Measurements from ENCODE around the gene IRF8. TPM values are rescaled to one million over a fixed set of nuclear protein-coding genes. Genes with fewer than 3 reads are reported as not detected.

Gene IRF8
- total RNA-seq, 3 donors from 2014 or later: 16.7 to 121 (median 20.2) TPM

GRCh38 chr16:85862476-85863383, 36.2 kb upstream of the IRF8 start:
- Histone ChIP-seq H3K36me3 (no peaks in the 10 kb centered on the region), H3K4me1 (no peaks in the 10 kb centered on the region)

DNA sequence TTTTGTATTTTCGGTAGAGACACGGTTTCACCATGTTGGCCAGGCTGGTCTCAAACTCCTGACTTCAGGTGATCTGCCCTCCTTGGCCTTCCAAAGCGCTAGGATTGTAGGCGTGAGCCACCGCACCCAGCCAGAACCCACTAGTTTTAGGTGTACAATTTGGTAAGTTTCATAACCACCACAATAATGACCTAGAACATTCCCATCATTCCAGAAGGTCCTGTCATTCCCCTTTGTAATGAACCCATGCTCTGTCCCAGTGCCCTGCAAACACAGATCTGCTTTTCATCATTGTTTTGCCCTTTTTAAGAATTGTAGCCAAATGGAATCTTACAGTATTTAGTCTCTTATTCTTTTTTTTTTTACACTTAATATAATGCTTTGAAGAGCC, 35.6 kb upstream of the IRF8 start:
- intact Hi-C loops (cut with DNase I; ENCODE audit: low total_unique reads): no loop called here
- H3K4me3 ChIP-seq: no peak overlapping the region
- TF ChIP-seq, protein P1, sequence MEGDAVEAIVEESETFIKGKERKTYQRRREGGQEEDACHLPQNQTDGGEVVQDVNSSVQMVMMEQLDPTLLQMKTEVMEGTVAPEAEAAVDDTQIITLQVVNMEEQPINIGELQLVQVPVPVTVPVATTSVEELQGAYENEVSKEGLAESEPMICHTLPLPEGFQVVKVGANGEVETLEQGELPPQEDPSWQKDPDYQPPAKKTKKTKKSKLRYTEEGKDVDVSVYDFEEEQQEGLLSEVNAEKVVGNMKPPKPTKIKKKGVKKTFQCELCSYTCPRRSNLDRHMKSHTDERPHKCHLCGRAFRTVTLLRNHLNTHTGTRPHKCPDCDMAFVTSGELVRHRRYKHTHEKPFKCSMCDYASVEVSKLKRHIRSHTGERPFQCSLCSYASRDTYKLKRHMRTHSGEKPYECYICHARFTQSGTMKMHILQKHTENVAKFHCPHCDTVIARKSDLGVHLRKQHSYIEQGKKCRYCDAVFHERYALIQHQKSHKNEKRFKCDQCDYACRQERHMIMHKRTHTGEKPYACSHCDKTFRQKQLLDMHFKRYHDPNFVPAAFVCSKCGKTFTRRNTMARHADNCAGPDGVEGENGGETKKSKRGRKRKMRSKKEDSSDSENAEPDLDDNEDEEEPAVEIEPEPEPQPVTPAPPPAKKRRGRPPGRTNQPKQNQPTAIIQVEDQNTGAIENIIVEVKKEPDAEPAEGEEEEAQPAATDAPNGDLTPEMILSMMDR (IDR thresholded peaks at IDR 0.05): no peak

More at GRCh38 chr16:85862476-85863383, 36.2 kb upstream of the IRF8 start:
- peaks cover 0 to 22% of the 10 kb centered on the region in 2 donors for H3K27me3 ChIP-seq
- H3K9me3 ChIP-seq: peaks cover 0 to 6% of the 10 kb centered on the region in 2 donors
- no peak overlapping the region for H3K4me3 ChIP-seq
- intact Hi-C loops (cut with DNase I; ENCODE audit: low total_unique reads): no loop called here
- no peak for TF ChIP-seq POLR2AphosphoS5 (IDR thresholded peaks at IDR 0.05)
- TF ChIP-seq, protein P1 (IDR thresholded peaks at IDR 0.05): no peak
- TF ChIP-seq POLR2A (IDR thresholded peaks at IDR 0.05): no peak
- no peak for DNase-seq (ENCODE audit: low spot score in 2 of 2)
- no peak overlapping the region for H3K27ac ChIP-seq

GRCh38 chr16:85864965-85865364, 34.0 kb upstream of the IRF8 start:
- Histone ChIP-seq H3K27me3 (peaks cover 0 to 7% of the 10 kb centered on the region in 2 donors), H3K9me3 (peaks cover 0 to 6% of the 10 kb centered on the region in 2 donors), H3K27ac (no peak overlapping the region), H3K36me3 (no peaks in the 10 kb centered on the region), H3K4me1 (no peaks in the 10 kb centered on the region), H3K4me3 (no peak overlapping the region)
- TF ChIP-seq, protein P1 (IDR thresholded peaks at IDR 0.05): no peak
- TF ChIP-seq POLR2A (IDR thresholded peaks at IDR 0.05) (no peak), POLR2AphosphoS5 (IDR thresholded peaks at IDR 0.05) (no peak)
- intact Hi-C loops (cut with DNase I; ENCODE audit: low total_unique reads): no loop called here
- DNase-seq (ENCODE audit: low spot score in 2 of 2): no peak

More for the DNA sequence above, 35.6 kb upstream of the IRF8 start:
- H3K9me3 ChIP-seq: peaks cover 0 to 6% of the 10 kb centered on the region in 2 donors
- no peaks in the 10 kb centered on the region for H3K36me3 ChIP-seq
- DNase-seq (ENCODE audit: low spot score in 2 of 2): no peak
- no peak overlapping the region for H3K27ac ChIP-seq
- H3K27me3 ChIP-seq: peaks cover 0 to 20% of the 10 kb centered on the region in 2 donors
- H3K4me1 ChIP-seq: no peaks in the 10 kb centered on the region

DNA sequence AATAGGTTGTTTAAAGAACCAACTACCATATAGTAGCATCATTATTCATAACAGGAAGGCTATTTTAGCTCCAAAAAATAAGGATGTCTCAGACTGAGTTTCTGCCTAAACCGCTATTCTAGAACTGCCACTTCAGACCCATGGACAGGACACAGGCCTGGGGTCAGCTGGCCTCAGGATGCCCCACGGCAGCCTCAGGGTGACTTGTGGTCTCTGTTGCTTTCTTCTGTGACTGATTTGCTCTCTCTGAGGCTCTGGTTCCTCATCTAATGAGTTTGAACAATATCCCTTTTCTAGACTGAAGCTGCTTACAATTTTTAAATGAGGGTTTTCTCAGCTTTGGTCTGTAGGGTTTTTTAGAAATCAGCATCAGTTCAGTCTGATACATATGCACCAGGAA, 31.8 kb upstream of the IRF8 start:
- Histone ChIP-seq H3K27me3 (no peaks in the 10 kb centered on the region), H3K4me3 (no peak overlapping the region), H3K36me3 (no peaks in the 10 kb centered on the region), H3K9me3 (peaks cover 0 to 6% of the 10 kb centered on the region in 2 donors), H3K27ac (no peak overlapping the region), H3K4me1 (no peaks in the 10 kb centered on the region)
- DNase-seq (ENCODE audit: low spot score in 2 of 2): no peak
- TF ChIP-seq, protein P1 (IDR thresholded peaks at IDR 0.05): no peak
- TF ChIP-seq POLR2A (IDR thresholded peaks at IDR 0.05) (no peak), POLR2AphosphoS5 (IDR thresholded peaks at IDR 0.05) (no peak)
- intact Hi-C loops (cut with DNase I; ENCODE audit: low total_unique reads): no loop called here

GRCh38 chr16:85868495-85868894, 30.5 kb upstream of the IRF8 start:
- TF ChIP-seq POLR2A (IDR thresholded peaks at IDR 0.05): no peak
- TF ChIP-seq POLR2AphosphoS5 (IDR thresholded peaks at IDR 0.05): no peak
- TF ChIP-seq, protein P1 (IDR thresholded peaks at IDR 0.05): no peak
- H3K9me3 ChIP-seq: peaks cover 0 to 6% of the 10 kb centered on the region in 2 donors
- peaks cover 0 to 10% of the 10 kb centered on the region in 2 donors for H3K27me3 ChIP-seq
- no peaks in the 10 kb centered on the region for H3K36me3 ChIP-seq
- no peak for DNase-seq (ENCODE audit: low spot score in 2 of 2)
- no peak overlapping the region for H3K4me3 ChIP-seq
- intact Hi-C loops (cut with DNase I; ENCODE audit: low total_unique reads): no loop called here
- H3K4me1 ChIP-seq: no peaks in the 10 kb centered on the region
- H3K27ac ChIP-seq: no peak overlapping the region
